Amniotic epithelial cell (primary cell): ENCODE data around the gene HGFAC.

Experiments used
- DNase-seq: peaks from one replicate; pipeline ENCODE4 v3.0.0-alpha.2; 2010; ENCODE audit warnings: low read depth

Gene HGFAC

GRCh38 chr4:3486541-3487540 lies 45.1 kb downstream of the HGFAC start:
- DNase-seq, result no peak

DNA sequence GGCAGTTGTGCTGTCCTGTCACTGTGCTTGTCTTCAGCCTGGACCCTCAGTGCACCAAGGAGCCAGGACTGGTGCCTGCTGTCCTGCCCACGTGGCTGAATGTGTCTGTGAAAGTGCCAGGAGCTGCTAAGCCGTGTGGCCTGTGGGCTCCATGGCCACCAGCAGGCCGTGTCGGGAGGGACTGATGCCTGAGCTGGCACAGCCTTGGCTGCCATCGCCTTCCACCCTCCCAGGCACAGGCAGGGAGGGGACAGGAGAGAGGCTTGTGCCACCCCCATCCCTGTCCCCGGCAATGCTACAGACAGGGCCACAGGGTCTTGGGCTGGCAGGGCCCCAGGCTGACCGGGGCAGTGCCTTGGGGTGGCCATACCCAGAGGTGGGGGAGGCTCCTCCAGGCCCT lies 46.1 kb downstream of the HGFAC start:
- DNase-seq, result no peak

DNA sequence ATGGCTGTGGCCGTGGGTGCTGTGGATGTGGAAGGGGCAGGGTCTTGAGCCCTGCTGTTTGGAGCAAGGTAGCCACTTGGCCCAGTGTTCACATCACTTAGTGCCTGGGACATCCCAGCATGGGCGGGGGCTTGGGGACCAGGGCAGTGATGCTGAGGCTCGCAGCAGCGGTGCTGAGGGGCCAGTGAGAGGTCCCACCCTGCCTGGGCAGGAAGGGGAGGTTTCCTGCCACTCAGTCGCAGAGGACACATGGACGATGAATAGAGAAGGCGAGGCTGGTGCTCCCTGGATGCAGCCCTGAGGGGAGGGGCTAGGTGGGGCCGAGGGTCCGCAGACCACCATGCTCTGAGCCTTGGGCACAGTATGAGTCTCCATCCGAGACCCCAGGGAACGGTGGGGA lies 47.1 kb downstream of the HGFAC start:
- DNase-seq, result no peak

GRCh38 chr4:3489451-3489962 lies 47.7 kb downstream of the HGFAC start:
- DNase-seq, result no peak

- peak; percentile 42 for DNase-seq
These were observed 50.1 kb downstream of the HGFAC start for GRCh38 chr4:3491681-3492405.

DNA sequence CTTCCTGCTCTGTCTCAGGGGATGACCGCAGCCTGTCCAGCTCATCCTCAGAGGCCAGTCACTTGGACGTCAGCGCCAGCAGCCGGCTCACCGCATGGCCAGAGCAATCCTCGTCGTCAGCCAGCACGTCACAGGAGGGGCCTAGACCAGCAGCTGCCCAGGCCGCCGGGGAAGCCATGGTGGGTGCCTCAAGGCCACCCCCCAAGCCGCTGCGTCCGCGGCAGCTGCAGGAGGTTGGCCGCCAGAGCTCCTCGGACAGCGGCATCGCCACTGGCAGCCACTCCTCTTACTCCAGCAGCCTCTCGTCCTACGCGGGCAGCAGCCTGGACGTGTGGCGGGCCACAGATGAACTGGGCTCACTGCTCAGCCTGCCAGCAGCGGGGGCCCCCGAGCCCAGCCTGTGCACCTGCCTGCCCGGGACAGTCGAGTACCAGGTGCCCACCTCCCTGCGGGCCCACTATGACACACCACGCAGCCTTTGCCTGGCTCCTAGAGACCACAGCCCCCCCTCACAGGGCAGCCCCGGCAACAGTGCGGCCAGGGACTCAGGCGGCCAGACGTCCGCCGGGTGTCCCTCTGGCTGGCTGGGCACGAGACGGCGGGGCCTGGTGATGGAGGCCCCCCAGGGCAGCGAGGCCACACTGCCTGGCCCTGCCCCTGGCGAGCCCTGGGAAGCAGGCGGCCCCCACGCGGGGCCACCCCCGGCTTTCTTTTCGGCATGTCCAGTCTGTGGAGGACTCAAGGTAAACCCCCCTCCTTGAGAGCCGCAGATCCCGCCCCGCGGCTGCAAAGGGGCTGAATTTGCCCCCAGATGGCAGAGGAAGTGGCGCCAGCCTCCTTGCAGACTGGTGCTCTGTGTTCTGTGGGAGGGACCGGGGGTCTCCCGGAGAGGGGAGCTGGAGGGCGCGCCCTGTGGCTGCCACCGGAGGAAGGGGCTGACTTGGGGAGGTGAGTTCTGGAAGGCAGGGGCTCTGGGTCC lies 51.3 kb downstream of the HGFAC start:
- DNase-seq, result no peak

DNA sequence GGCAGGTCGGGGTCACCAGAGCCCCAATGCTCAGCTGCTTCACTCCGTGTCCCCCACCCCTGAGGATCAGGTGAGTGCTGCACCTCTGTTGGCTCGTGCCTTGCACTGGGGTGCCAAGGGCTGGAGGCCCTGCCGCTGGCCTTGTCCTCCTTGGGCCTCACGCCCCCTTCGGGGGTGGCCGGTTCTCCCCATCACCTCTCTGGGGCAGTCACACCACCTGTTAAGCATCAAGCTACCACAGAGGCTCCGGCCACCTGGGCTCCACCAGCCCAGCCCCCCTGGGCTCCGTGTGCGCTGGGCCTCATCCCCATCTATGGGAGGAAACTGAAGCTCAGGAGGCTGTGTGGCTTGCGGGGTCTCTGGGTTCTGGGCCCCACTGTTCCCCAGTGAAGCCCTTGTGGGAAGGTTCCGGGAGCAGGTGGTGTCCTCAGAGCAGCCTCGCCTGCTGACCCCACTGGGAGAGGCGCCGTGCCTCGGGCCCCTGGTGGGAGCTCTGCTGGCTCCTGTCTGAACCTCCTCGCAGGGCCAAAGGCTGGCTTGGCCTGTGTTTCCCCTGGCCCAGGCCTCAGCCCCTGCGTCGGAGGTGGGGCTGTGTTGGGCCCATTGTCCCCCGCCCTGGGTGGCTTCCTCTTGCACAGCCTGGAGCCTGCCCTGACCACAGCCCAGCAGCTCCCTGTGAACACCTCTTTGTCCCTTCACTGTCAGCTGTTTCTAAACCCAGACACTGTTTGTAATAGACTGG lies 52.1 kb downstream of the HGFAC start:
- DNase-seq, result no peak

DNA sequence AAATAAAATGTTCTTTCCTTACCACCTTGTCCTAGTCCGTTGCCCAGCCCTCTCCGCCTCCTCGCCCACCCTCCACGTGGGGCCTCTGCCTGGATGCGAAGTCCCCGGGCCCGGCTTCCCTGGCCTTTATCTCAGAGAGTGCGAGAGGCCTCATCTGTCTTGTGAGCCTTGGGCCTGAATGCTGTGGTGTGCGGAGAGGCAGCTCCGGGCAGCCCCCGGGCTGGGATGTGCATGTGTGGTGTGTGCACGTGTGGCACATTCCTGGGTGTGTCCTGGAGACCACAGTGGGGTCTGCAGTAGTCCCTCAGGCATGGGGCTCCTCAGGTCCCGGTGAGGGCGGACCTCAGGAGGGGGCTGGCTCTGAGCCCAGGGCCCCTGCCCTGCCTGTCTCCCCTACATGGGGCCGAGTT lies 52.7 kb downstream of the HGFAC start:
- peak; percentile 10 for DNase-seq

GRCh38 chr4:3495204-3495975 lies 53.6 kb downstream of the HGFAC start:
- DNase-seq, result no peak

DNA sequence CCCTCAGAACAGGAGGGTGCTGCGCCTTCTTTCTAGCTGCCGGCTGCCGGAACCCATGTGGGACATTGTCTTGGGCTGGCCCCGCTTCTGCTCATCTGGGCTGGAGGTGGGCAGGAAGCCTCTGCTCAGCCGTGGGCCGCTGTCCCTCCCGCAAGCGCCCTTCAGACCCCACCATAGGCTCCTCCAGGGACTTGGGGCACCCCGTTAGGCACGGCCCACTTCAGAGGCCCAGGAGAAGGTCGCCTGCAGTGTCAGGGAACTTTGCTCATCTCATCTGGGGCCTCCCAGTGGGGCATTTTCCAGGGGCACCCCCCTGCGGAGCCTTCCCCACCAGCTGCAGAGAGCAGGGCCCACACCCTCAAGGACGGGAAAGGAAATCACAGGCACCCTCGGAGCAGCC lies 54.3 kb downstream of the HGFAC start:
- no peak for DNase-seq

GRCh38 chr4:3497095-3497494 lies 55.3 kb downstream of the HGFAC start:
- no peak for DNase-seq

- DNase-seq, result no peak
These were observed 56.0 kb downstream of the HGFAC start for GRCh38 chr4:3497523-3498389.

GRCh38 chr4:3498407-3498806 lies 56.6 kb downstream of the HGFAC start:
- DNase-seq, result no peak
